GM21619 (cell line): ENCODE measurements around the gene PSORS1C1.

ENCODE experiments used
- ATAC-seq: cut with Tn5 transposase; IDR thresholded peaks from one replicate; pipeline ENCODE4 v1.9.1; 2021; ENCODE audit not compliant: unreplicated experiment

Gene PSORS1C1

DNA sequence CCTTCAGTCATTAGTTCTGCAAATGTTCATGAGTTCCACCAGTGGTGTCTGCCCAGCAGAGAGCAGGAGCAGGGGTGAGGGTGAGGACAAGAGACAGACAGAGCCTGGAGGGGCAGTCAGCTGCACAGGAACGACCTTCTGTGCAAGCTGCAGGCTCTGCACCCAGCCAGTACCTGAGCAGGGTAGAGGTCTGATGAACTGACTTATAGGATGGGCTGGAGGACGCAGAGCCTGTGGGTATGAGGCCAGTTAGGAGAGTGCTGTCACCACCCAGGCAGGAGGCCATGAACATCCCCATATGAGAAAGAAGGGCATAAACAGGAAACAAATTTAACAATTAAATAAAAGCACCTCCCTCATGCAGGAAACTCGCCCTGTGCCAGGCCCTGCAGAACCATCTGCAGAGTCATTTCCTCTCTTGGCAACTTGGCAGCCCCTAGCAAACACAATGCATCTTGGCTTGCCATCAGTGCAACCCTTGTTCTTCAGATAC is 20.2 kb upstream of the PSORS1C1 start:
- ATAC-seq, result no peak

DNA sequence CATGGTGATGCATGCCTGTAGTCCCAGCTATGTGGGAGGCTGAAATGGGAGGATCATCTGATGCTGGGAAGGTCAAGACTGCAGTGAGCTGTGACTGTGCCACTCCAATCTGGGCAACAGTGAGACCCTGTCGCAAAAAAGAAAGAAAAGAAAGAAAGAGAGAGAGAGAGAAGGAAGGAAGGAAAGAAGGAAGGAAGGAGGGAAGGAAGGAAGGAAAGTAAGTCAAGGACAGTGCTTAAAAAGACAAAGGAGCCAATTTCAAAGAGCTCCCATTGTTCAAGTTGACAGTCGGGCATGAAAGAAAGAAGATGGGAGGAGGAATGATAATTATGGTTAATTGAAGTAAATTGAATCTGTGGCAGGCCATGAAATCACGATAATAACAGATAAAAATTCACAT is 18.4 kb upstream of the PSORS1C1 start:
- no peak for ATAC-seq

DNA sequence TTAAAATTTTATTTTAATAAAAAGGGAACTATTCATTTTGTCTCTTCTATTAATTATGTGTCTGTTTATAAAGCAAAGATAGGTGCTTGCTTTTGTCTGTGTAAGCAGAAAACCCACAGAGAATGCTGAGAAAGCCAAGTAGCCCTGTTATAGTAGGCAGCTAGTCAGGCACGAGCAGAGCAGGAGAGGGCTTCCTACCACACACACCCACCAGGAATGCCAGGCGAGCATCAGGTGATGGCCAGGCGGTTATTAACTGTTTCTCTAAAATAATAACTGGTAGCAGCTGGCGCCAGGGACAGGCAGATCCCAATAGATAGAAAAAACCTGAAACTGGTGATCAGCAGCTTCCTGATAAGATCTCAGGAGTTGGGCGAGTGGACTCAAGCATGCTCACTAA is 17.9 kb upstream of the PSORS1C1 start:
- ATAC-seq, result no peak

DNA sequence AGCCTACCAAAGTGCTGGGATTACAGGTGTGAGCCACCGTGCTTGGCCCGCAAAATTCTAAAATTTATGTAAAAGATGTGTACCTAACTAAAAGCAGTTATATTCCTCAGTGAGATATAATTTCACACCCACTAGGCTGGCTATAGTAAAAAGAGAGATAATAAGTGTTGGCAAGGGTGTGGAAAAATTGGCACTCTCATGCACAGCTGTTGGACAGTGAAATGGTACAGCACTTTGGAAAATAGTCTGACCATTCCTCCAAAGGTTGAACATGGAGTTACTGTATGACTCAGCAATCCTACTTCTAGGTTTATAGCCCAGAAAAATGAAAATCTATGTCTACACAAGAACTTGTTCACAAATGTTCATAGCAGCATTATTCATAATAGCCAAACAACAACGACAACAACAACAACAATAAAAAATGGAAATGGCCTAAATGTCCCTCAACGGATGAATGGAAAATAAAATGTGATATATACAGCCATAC is 16.1 kb upstream of the PSORS1C1 start:
- ATAC-seq, result no peak

DNA sequence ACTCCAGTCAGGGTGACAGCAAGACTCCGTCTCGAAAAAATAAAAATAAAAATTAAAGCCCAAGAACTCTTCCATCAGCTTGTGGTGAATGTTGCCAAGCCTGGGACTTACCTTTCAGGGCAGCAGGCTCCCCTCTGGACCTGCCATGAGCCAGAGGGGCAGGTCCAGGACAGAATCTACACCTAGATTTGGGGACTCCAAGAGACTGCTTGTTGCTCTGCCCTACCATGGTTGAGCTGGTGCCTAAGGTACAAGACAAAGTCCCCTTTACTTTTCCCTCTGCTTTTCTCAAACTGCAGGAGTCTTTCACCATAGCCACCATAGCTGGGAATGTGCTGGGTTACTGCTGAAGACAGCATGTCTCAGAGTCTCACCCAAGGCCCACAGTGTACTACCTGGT is 11.5 kb upstream of the PSORS1C1 start:
- no peak for ATAC-seq

DNA sequence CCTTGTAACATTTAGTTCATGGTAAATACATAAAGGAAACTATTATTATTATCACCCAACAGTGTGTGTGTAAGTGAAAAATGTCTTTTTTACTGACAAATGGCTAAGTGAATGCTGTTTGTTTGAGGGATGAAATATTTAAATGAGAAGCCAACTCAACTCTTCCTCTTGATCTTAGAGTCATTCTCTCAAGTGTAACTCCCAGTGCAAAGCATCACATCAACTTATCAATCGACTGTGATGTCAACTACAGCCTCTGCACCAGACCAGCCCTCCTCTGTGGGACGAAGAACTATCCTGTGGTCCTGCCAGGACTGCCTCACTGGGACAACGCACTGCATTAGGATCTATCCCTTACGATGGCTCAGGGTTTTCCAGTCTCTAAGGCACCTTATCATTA is 7.5 kb upstream of the PSORS1C1 start:
- no peak for ATAC-seq

DNA sequence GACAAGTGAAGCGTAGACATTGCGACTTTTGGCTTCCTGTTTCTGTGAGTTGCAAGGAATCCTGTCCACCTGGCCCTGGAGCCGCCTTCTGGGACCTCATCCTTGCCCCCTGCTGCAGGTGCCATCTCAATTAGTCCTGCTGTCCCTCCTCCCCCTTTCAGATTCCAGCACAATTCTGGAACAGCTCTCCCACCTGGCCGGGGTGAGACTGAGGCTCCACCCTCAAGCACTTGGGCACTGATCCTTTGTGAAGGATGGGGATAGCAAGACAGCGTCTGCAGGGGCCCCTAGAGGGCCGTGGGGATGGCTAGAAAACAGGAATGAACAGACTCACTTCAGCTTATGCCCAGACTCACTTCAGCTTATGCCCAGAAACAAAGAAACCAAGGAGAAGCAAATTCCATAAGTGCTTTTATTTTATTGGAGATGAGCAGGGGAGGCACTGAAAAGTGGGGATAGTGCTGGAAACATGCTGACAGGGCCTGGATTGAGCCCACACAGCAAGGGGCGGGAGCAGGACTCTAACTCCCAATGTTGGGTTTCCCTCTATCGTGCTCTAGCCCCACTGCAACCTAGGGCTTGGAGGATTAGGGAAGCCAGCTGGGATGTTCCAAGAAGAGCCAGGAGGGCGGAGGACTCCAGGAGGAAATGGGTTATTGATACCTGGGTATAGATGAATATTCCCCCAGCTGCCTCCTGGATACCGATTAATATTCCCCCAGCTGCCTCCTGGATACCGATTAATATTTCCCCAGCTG is 3.6 kb upstream of the PSORS1C1 start:
- no peak for ATAC-seq

DNA sequence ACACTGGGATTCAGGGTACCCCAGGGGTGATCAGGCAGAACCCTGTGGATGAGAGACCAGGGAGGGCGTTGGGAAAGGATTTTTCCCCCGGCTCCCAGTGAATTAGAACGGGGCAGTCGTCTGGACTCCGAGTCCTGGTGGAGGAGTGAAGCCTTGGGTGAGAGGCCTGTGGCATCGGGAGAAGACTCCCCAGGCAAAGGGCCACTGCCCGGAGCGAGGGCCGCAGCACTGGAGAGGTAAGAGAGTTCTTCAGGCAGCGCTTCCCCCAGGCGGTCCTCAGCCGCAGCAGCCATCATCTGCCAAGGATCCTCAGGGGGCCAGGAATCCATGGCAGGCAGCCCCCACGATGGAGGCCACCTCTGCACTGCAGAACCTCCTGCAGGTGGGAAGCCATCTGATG is 2.9 kb upstream of the PSORS1C1 start:
- ATAC-seq, result no peak

DNA sequence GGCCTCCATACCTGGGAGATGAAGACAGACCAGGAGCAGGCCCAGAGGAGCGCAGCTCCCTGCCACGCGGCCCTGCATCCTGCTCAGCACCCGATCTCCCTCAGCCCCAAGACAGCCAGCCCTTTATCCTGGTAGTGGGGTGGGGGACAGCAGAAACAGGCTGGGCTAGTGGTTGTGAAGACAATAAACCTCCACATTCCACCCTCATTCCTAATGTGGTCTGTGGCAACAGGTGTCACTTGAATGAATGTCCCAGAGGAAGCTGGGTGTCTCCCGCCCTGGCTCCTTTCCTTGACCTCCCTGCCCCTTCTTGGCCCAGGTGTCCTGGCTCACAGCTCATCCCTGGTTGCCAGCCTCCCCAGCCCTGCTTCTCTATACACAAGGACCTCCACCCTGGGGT is 2.1 kb upstream of the PSORS1C1 start, which contains the start of gene C6orf15:
TSS of gene C6orf15 (minus strand) at position 98 of the 400 bp plus-strand sequence. CDS start at position 78, 20 bp downstream.
- ATAC-seq, result no peak

DNA sequence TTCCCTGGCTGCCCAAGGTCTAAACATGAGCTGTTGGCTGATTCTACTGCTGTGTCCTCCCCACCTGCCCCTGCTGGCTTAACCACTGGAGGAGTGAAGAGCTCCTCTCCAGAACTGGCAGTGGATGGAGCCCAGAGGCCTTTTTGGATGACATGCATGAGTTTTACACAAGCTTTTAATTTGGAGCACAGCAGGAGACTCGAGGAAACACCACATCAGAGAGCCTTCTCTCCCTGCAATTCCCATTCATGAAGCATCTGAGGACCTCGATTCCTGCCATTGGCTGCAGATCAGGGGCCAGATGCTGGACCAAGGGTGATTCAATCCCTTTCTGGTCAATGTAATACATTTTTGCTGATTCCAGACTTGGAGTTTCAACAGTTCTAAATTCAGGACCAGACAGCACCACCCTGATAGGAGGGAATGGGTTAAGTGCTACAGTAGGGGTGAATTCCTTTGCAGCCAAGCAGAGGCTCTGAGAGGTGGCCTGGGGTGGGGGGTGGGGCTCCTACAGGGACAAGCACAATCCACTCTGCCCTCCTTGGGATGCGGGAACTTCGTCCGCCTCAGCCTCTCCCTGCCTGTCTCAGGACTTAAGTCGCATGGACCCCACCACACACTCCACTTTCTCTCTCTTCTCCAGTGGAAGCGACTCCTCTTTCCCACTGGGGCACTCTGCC is 599 bp upstream of the PSORS1C1 start:
- ATAC-seq, result no peak

DNA sequence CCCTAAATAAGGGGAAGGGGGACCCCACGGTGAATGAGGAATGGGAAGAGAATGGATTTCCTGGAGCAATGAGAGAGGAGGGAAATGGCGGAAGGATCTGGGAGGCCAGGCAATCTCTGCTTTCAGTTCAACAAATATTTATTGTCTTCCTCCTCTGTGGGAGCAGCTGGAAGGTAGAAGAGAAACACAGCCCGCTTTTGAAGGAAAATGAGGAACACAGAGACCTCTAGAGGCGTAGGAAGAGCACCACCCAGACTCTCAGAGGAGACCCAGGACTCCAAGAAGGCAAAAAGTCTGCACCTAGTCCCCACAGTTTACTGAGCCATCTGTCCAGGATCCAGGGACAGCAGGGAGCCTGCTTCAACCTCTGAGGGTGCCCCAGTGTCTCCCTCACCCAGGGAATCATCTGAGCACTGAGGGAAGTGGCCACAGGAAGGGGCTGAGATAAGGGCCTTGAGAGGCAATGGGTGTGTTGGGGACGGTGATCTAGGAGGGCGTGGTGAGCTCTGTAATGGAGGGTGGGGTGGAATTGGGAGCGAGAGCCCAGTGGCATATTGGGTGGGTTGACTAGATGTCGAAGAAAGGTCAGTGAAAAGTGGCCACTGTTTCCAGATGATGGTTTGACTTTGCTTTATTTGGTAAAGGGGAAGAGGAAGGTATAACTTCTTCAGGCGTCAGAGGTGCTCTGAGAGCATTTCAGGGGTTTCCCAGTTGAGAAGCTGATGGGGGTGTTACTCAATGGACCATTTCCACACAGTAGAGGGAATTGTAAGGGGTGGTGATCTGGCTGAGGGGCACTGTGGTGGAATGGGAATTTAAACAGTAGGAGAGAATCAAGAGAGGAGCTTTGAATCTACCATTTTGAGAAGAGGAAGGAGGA is 610 bp downstream of the PSORS1C1 start:
- no peak for ATAC-seq

DNA sequence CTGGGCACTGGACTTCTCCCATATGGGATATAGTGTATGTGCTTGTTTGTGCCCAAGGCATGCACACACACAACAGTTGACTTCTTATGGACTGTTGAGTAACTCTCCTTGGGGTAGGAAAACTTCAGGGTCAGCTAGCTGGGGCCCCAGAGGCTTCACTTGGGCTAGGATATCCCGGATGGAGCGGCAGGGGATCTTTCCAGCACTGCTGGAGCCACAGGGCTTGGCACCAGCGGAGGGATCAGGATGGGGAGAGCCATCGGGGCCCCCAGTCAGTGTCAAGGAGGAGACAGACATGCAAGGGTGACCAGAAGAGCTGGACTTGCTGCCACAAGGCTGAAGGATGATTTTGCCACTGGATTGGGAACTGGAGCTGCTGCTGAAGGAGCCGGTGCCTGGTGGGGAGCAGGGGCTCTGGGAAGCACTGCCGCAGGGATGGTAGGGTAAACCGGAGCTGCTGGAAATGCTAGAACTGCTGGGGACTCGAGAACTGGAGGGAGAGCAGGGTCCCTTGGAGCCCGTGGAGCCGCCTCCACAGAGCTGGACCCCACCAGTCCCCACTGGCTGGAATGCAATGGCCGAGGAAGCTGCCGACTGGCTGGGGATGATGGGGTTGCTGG is 1.5 kb downstream of the PSORS1C1 start:
- ATAC-seq, result no peak

DNA sequence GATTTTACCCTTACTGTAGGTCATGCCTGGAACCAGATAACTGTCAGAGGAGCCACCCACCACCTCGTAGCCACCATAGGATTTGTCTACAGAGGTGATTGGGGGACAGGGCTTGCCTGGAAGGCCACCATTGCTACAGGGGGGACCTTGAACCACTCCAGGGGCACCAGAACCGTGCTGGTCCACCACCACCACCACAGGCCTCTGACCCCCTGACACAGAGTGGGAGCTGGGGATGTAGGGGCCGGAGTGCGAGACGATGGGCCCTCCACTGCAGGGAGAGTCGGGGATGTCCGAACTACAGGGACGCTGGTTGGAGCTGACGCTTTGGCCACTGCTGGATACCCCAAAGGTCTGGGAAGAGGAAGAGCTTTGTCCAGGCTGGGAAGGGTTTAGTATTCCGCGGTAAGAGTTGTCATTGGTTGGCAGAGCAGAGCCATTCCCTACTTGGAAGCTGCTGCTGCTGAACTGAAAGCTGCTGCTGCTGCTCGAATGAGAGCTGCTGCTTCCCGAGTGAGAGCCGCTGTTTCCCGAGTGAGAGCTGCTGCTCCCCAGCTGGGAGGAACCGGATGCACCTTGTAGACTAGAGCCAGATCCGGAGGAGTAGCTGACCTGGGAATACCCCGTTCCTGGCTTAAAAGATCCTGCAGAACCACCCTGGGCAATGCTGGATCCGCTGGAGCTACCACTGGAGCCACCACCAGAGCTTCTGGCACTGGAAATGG is 2.2 kb downstream of the PSORS1C1 start:
- no peak for ATAC-seq

DNA sequence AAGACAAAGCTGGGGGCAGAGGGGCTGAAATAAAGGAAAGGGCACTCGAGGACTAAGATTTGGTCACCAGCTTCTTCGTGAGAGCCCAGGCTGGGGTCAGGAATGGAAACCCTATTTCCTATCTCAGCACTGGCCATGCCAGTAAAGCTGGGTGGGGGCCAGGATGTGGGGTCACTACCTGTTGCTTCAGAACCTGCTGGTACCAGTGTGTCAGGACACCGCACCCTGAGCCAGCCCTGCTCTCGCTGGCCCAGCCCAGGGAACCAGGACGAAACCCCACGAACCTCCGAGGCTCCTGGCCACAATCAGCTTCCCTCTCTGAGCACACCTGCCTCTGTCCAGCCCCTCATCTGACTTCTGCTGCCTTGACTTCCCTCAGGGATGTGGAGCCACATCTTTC is 3.6 kb downstream of the PSORS1C1 start:
- ATAC-seq, result no peak

DNA sequence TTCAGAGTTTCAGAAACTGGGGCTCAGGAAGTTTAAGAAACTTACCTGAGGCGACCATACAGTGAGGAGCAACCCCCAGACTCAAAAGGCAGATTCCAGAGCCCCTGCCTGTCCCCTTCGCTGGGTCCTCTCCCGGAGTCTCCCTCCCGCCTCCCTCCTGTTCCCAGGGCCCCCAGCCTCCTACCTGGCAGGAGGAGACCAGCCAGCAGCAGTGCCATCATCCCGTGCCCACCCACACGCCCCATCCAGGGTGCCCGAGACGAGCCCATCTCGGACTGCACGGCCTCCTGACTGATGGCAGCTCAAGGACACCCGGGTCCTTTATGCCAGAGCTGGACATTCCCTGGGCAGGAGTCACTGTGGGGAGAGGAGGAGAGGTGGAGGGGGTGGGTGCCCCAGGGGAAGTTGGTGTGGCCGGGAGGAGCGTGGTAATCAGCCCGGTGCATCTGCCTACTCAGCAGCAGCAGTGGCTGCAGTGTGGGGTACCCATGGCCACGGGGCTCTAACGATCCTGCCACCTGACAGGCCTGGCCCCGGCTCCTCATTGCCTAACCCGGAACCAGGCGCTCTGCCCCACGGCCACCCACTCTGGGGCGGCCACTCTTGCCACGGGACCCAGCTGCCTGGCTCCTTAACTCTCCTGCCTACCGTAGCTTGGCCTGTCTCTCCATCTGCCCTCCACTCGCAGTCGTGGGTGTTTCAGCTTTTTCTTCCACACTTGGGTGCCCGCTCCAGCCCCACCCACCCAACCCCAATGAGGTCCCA is 5.7 kb downstream of the PSORS1C1 start, which contains the start of gene CDSN:
TSS of gene CDSN (minus strand) at position 296 of the 765 bp plus-strand sequence. CDS start at position 269, 27 bp downstream.
- ATAC-seq, result no peak

DNA sequence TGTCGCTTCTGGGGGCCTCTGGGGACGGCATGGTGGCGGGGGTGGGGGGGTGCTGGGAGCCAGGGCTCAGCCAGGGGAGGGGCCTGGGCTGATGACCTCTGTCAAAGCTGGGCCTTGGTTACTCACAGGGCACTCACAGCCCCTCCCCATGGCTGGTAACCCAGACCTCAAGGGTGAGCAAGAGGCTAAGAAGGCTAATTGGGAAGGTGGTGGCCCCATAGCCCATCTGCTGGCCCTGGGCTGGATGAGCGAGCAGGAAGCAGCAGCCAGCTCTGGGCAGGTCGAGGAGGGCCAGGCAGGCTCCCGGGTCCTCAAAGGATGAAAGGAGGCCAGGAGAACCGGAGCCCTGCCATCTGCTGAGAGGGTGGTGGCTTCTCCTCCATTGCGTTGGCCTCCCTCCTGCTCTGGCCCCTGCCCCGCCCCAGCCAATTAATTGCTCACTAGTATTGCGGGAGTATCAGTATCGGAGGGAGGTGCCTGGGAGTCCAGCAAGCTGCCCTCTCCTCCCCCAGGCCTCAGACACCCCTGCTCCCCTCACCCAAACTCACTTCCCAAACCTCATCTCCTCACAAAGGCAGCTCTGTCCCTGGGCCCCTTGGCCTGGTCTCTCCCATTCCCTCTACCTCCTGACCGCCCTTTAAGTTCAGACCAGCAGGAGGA is 6.7 kb downstream of the PSORS1C1 start:
- no peak for ATAC-seq

DNA sequence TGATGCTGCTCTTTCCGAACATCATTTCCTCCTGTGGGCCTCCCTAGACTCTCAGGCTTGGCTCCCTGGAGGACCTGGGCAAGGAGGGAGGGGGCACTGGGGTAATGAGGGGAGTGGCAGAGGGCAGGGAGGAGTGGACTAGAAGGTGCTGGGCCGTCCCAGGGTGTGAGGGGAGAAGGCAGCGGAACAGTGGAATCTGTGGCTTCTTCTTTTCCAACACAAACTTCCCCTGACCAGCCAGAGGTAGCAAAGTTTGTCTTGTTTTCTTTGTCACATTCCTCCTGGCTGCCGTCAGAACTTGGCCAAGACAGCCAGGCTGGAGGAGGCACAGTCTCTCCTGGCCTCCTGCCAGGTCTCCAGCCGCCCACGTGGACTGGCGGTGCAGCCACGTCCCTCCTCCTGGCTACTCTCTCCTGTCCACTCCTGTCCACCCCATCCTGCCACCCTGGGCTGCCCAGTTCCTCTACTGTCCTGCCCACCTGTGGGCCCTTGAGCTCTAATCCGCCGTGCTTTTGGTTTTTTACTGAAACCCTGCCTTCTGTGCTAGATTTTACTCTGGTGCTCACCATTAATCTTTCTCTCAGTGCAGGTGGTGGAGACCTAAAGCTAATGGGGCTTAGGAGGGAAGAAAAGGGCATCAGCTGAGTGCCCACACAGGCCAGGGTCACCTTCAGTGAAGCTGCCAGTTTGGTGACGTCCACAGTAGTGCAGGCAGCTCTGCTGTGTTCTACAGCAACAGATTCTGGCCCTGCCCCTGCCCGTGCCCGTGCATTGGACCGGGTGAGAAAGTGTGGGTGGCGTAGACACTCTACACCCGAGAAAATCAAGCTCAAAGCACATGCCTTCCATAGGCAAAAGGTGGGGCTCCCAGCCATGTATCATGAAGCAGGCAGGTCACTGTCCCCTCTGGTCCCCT is 8.4 kb downstream of the PSORS1C1 start:
- ATAC-seq, result no peak

DNA sequence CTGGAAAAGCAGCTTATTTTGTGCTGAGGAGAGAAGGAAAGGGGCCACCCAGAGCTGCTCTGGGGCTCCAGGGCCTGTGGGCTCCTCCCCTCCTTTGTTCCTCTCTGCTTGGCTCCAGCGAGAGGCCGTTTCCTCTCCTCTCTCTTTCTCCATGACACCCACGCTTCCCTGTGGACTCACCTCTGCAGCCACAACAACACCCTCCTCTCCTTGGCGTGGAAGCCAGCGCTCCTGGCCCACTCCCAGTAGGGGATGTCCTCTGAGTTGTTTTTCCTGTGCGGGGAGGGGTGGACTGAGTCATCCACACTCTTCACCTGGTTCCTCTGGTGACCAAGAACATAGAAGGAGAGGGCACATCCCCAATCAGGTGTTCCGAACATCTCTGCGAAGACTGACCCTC is 10.6 kb downstream of the PSORS1C1 start:
- ATAC-seq, result no peak
